Stimulated activated CD8-positive, alpha-beta memory T cell treated with anti-CD3 and anti-CD28 coated beads, Interleukin-15, amount 100 ng/mL, for 1 hour (primary cell): ENCODE results near the gene TRPM3.

Experiments
- DNase-seq: peaks from one replicate; pipeline ENCODE4 v3.0.0-alpha.2; 2020; ENCODE audit warnings: low read depth

TRPM3 gene

DNA sequence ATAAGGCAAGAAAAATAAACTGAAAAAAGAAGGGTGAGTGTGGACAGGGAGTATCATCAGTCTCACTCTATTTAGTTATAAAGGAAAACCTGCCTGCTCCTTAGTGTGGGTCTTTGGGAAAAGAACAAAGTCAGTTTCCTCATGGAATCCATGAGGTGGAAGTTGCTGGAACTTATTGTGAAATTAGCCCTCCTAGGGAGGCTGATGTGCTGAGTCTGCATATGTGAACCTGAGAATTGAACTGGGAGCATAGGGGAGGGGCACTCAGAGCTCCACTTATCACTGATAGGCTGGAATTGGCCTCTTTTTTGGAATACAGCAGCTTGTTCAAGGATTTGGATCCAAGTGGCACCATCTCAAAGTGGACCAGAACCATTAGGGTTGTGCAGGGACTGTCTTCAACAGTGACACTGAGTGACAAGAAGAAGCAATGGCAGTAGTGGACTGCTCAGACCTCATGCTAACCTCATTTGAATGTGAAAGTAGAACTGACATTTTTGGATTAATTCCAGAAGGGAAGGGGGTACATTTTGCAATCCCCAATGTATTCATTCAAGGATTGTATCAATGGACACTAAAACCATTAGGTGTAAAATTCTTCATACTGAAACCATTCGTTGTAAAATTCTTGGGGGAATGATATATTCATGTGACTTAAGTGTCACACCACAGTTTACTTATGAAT is 603.4 kb downstream of the TRPM3 start:
- no peak for DNase-seq

GRCh38 chr9:70514273-70514672 is 607.1 kb downstream of the TRPM3 start:
- no peak for DNase-seq

GRCh38 chr9:70511858-70512257 is 609.6 kb downstream of the TRPM3 start:
- no peak for DNase-seq

DNA sequence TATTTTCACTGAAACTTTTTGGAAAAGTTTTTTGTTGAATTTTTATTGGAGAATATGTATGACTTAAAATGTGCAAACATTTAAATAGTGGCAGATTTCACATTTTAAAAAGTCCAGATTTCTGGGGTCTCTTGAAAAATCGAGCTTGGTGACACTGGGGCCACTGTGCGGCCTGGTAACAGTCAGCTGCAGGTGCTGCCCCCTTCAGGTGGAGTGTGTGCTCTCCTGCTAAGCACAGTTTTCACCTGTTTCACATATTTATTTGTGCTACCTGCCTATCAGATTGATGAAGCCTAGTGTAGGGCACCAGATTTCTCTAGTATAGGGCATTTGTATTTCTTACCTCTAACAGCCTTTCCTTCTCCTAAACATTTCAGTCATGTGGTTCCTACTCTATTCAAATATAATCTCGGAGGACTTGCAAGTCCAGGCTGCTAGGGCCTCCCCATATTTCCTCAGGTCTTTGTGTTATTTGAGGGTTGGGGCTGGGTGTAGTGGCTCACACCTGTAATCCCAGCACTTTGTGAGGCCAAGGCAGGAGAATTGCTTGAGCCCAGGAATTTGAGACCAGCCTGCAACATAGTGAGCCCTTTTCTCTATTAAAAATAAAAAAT is 611.2 kb downstream of the TRPM3 start:
- no peak for DNase-seq

- DNase-seq, result no peak
These were observed 615.3 kb downstream of the TRPM3 start for GRCh38 chr9:70506159-70506558.

DNA sequence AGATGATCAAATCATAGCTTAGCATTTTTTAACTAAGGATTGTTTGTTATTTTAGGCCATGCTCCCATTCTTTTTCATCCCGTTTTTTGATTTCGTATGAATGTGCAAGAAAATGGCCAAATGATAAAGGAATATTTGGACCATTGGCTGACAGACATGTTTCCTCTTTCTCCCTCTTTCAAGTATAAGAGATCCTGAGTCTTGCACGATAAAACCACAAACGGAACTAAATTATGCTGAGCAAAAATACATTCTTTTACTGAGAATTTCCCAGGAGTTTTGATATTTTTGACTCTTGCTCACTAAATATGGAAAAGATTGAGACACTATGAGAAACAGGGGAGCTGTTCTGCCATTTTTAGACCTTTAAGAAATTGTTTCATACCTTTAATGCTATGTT is 616.6 kb downstream of the TRPM3 start:
- DNase-seq, result no peak

DNA sequence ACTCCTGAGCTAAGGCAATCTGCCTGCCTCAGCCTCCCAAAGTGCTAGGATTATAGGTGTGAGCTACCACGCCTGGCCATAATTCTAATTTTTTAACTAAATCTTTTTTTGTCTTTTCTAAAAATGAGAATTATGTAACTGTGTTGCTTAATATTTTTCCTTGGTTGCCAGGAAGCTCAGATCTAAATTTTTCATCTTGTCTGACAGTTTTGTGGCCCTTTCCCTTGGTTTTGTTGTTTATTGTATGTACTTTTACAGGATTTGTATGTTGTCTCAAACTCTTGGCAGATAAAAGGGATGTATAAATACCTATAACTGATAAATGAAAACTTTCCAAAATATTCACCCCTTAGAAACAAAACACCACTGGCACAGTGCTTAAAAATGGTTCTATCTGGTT is 618.7 kb downstream of the TRPM3 start:
- no peak for DNase-seq

- DNase-seq, result no peak
These were observed 620.6 kb downstream of the TRPM3 start for GRCh38 chr9:70500793-70501192.

DNA sequence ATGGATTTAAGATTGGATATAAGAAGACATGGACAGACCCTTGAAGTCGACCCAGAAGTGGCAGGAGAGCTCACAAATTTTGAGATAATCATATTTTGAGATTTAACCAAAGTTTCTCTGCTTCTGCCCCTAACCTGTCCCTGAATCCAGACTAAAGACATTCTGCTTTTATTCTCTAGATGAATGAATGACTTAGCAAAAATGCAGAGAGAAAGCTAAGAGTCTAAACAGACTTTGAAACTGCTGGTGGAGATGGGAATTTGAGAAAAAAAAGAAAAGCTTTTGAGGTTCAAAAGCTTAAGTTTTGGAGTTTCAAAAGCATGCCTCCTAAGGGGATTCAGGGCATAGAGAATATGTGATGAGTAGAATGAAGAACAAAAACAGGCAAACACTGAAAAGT is 621.8 kb downstream of the TRPM3 start:
- DNase-seq, result no peak

GRCh38 chr9:70498866-70499265 is 622.6 kb downstream of the TRPM3 start:
- no peak for DNase-seq

DNA sequence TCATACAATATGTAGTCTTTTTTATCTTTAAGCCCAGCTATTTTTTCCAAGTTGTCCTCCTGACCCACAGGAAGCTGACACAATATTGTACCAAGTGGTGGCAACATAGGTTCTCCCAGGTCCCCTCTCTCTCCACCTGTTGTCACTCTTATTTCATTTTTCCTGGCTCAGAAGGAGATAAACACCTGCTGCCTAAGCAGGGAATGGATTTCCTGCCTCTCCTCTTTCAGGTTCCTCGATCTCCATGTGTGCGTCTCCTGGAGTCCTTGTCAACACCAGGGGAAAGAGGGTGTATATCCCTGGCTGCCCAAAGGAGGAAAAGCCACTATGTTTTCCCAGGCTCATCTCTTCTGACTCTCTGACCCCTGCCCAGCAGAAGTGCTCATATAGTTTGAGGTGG is 625.2 kb downstream of the TRPM3 start:
- no peak for DNase-seq

DNA sequence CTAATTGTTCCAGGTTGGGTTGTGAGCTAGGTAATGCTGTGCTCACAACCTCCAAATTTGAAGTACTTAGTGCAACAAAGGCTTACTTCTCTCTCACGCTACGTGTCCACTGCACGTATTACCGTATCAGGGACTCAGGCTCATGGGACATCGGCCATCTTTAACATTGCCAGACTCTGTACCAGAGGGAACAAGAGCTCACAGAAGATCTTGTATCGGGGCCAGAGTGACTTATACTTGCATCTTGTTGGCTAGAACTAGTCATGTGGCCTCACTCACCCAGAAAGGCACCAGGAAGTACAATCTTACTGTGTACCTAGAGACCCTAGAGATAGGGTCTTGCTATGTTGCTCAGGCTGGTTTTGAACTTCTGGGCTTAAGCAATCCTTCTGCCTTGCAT is 625.9 kb downstream of the TRPM3 start:
- DNase-seq, result no peak

DNA sequence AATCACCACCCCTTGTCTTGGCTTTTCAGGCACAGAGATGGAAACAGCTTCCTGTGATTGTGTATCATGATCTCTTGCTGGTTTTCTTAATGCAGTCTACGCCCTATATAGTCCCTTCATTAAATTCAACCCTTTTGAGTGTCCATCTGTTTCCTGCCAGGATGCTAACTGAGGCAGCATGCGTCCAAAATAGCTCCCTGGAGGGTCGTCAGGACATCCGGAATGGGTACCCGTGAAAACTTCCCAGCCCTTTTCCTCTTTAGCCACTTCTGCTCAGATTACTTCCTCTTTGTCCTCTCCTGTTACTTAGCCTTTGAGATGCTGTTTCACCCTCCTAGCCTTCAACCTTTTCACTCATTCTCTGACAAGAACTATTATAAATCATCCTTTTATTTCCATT is 627.2 kb downstream of the TRPM3 start:
- DNase-seq, result no peak

- no peak for DNase-seq
These were observed 628.4 kb downstream of the TRPM3 start for GRCh38 chr9:70493029-70493428.

GRCh38 chr9:70492319-70492777 is 629.1 kb downstream of the TRPM3 start:
- no peak for DNase-seq

DNA sequence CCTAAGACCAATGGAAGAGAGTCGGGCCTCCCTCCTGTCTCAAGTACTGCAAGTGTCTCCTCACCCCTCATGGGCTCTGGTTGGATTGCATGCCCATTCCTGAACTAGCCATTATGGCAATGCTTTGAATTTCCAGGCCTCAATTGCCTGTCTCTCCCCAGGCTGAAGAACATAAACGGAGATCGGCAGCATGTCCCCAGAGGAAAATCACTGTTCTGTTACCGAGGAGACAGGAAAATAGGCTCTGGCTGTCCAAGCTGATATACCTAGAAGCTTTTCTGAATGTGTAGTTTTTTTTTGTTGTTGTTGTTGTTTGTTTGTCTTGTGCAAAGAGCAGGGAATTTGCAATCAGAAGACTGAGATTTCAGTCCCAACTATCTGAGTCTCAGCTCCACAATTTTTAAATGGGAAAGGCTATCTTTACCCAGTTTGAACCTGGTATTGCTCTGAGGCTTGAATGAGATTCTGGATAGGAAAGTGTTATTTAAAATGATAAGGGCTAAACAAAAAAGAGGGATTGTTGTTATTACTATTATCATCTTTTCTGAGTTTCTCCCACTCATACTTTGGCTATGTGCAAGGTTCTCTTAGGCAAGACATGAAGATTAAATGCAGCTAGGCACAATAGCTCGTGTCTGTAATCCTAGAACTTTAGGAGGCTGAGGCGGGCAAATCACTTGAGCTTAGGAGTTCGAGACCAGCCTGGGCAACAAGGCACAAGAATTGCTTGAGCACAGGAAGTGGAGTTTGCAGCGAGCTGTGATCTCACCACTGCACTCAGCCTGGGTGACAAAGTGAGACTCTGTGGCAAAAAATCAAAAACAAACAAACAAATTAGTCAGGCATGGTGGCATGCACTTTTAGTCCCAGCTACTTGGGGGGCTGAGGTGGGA is 629.7 kb downstream of the TRPM3 start:
- DNase-seq, result no peak

- no peak for DNase-seq
These were observed 630.9 kb downstream of the TRPM3 start for GRCh38 chr9:70490478-70490877.

GRCh38 chr9:70488793-70489105 is 632.7 kb downstream of the TRPM3 start:
- no peak for DNase-seq

- DNase-seq, result no peak
These were observed 633.2 kb downstream of the TRPM3 start for GRCh38 chr9:70488098-70488792.

GRCh38 chr9:70486127-70486526 is 635.3 kb downstream of the TRPM3 start:
- no peak for DNase-seq

- DNase-seq, result no peak
These were observed 636.1 kb downstream of the TRPM3 start for GRCh38 chr9:70485273-70485858.
